Breast epithelium (tissue), 4 donors: ENCODE data around the gene BEND2. TPM values are rescaled to one million over a fixed set of nuclear protein-coding genes. Genes with fewer than 3 reads are reported as not detected.
"Not testable (repeated sequence)": the region's sequence is repeated elsewhere in the genome, so short reads cannot be mapped to it uniquely, and the experiment has no call there.

Experiments
- DNase-seq, 2 donors: peaks; one replicate each; pipeline ENCODE4 v3.0.0-alpha.2; 2019; ENCODE audit warnings: low spot score in 2 of 2
- H3K27ac ChIP-seq, 2 donors: fragments of 200-600 bp; sonication (generic) in 1 of 2; one replicate each; pipeline ENCODE4 v1.5.1; 2016 to 2019; ENCODE audit warnings: mild to moderate bottlenecking in 1 of 2
- H3K27me3 ChIP-seq, 2 donors: fragments of 200-600 bp; sonication (generic) in 1 of 2; one replicate each; pipeline versions ENCODE4 v1.5.1 to v1.6.0; 2017 to 2019; ENCODE audit warnings: control low read depth in 1 of 2, mild to moderate bottlenecking in 1 of 2
- H3K36me3 ChIP-seq: fragments of 200-600 bp; one replicate; pipeline ENCODE4 v1.5.1; 2019
- H3K4me1 ChIP-seq, 2 donors: fragments of 200-600 bp; sonication (generic); one replicate each; pipeline ENCODE4 v1.5.1; 2016 to 2019; ENCODE audit warnings: control low read depth in 1 of 2
- H3K4me3 ChIP-seq, 3 donors: fragments of 200-600 bp; sonication (generic); 1 replicate in 2 of 3; 2 replicates in 1 of 3; pipeline ENCODE4 v1.5.1; 2016 to 2019; ENCODE audit warnings: mild to moderate bottlenecking in 3 of 3, moderate library complexity in 2 of 3
- H3K9me3 ChIP-seq, 2 donors: fragments of 200-600 bp; sonication (generic) in 1 of 2; one replicate each; pipeline ENCODE4 v1.5.1; 2016 to 2019; ENCODE audit warnings: control low read depth in 1 of 2
- CTCF ChIP-seq, 3 donors: fragments of 450-650 bp; IDR thresholded peaks; one replicate each; pipeline ENCODE4 v1.5.1; 2016 to 2017; ENCODE audit warnings: antibody characterized with exemption in 3 of 3, mild to moderate bottlenecking in 3 of 3, moderate library complexity in 3 of 3
- POLR2A ChIP-seq: fragments of 450-650 bp; IDR thresholded peaks from one replicate; pipeline ENCODE4 v1.6.1; 2016; ENCODE audit warnings: antibody characterized with exemption, mild to moderate bottlenecking, moderate library complexity
- POLR2AphosphoS5 ChIP-seq, 3 donors: sonication (generic); formaldehyde crosslinking; IDR thresholded peaks; one replicate each; pipeline ENCODE4 v1.6.1; 2017; ENCODE audit warnings: antibody characterized with exemption in 3 of 3
- intact Hi-C: fragments of 100-400 bp; cut with DNase I; formaldehyde crosslinking; loops from one replicate; pipeline ENCODE4 v1.15.1; 2023; ENCODE audit warnings: low total_unique reads
- total RNA-seq, 3 donors: library from RNA; depleted of rRNA; stranded (reverse); fragments of >200 nt; gene quantifications; one replicate each; pipeline ENCODE4 v1.1.0, GENCODE V29; 2016

The BEND2 gene
- total RNA-seq: not detected

- no peaks in the 10 kb centered on the region for H3K4me1 ChIP-seq
- H3K27ac ChIP-seq: no peak within 1 kb of the TSS
- intact Hi-C loops: no loop called here
- DNase-seq: no peak
- H3K9me3 ChIP-seq: peaks cover 14 to 22% of the 10 kb centered on the region in 2 donors
- no peak for TF ChIP-seq POLR2AphosphoS5 (IDR thresholded peaks at IDR 0.05)
- TF ChIP-seq POLR2A: no peak
- no peak for TF ChIP-seq CTCF (IDR thresholded peaks at IDR 0.05)
- H3K36me3 ChIP-seq: no peaks in the 10 kb centered on the region
- H3K27me3 ChIP-seq: peaks cover 0 to under 1% of the 10 kb centered on the region in 2 donors
- H3K4me3 ChIP-seq: no peak within 1 kb of the TSS
Measured at GRCh38 chrX:18220786-18221185, at the start of gene BEND2. Gene BEND2, minus strand, starts transcription at chrX:18220886. Its CDS starts 136 bp downstream, at chrX:18220750.

GRCh38 chrX:18255059-18255458 is 34.4 kb upstream of the BEND2 start:
- no peaks in the 10 kb centered on the region for H3K4me1 ChIP-seq
- no peak overlapping the region for H3K4me3 ChIP-seq
- intact Hi-C loops: no loop called here
- H3K27me3 ChIP-seq: no peaks in the 10 kb centered on the region
- no peak for TF ChIP-seq POLR2A
- TF ChIP-seq CTCF (IDR thresholded peaks at IDR 0.05): no peak
- no peak for TF ChIP-seq POLR2AphosphoS5 (IDR thresholded peaks at IDR 0.05)
- no peaks in the 10 kb centered on the region for H3K36me3 ChIP-seq
- H3K9me3 ChIP-seq: no peaks in the 10 kb centered on the region
- no peak overlapping the region for H3K27ac ChIP-seq
- no peak for DNase-seq

- Histone ChIP-seq H3K36me3 (no peaks in the 10 kb centered on the region), H3K4me1 (no peaks in the 10 kb centered on the region), H3K9me3 (no peaks in the 10 kb centered on the region), H3K27ac (no peak overlapping the region), H3K4me3 (no peak overlapping the region), H3K27me3 (peaks cover 0 to 6% of the 10 kb centered on the region in 2 donors)
- no peak for DNase-seq
- intact Hi-C loops: no loop called here
- TF ChIP-seq CTCF (IDR thresholded peaks at IDR 0.05) (no peak), POLR2A (no peak), POLR2AphosphoS5 (IDR thresholded peaks at IDR 0.05) (no peak)
Measured at GRCh38 chrX:18252644-18253359, 32.1 kb upstream of the BEND2 start.

- H3K4me1 ChIP-seq, DNase-seq, H3K36me3 ChIP-seq, H3K27ac ChIP-seq, H3K9me3 ChIP-seq, intact Hi-C loops, H3K4me3 ChIP-seq: not testable (repeated sequence)
- H3K27me3 ChIP-seq: peaks cover 0 to 22% of the 10 kb centered on the region in 2 donors
Measured at GRCh38 chrX:18229646-18230045, 9.0 kb upstream of the BEND2 start.

GRCh38 chrX:18228069-18228468 is 7.4 kb upstream of the BEND2 start:
- Histone ChIP-seq H3K9me3 (no peaks in the 10 kb centered on the region), H3K4me3 (no peak overlapping the region), H3K36me3 (no peaks in the 10 kb centered on the region), H3K4me1 (no peaks in the 10 kb centered on the region), H3K27ac (no peak overlapping the region), H3K27me3 (peaks cover 0 to 22% of the 10 kb centered on the region in 2 donors)
- intact Hi-C loops: no loop called here
- DNase-seq: no peak
- TF ChIP-seq CTCF (IDR thresholded peaks at IDR 0.05) (no peak), POLR2A (no peak), POLR2AphosphoS5 (IDR thresholded peaks at IDR 0.05) (no peak)
